Peyer's patch (tissue), 4 donors: Measurements from ENCODE around the gene ME2. TPM values are rescaled to one million over a fixed set of nuclear protein-coding genes. Genes with fewer than 3 reads are reported as not detected.

Experiments used
- DNase-seq, 3 donors: peaks; one replicate each; pipeline ENCODE4 v3.0.0-alpha.2; 2017 to 2019
- H3K27ac ChIP-seq, 4 donors: fragments of 200-600 bp; sonication (generic); one replicate each; pipeline ENCODE4 v1.5.1; 2016 to 2019
- H3K27me3 ChIP-seq, 2 donors: fragments of 200-600 bp; sonication (generic); one replicate each; pipeline ENCODE4 v1.5.1; 2019
- H3K36me3 ChIP-seq, 3 donors: fragments of 200-600 bp; sonication (generic); one replicate each; pipeline ENCODE4 v1.5.1; 2016 to 2019
- H3K4me1 ChIP-seq, 4 donors: fragments of 200-600 bp; sonication (generic); one replicate each; pipeline ENCODE4 v1.5.1; 2016 to 2019
- H3K4me3 ChIP-seq, 4 donors: fragments of 200-600 bp; sonication (generic); 1 replicate in 3 of 4; 2 replicates in 1 of 4; pipeline ENCODE4 v1.5.1; 2016 to 2019; ENCODE audit warnings: mild to moderate bottlenecking in 1 of 4
- H3K9me3 ChIP-seq, 4 donors: fragments of 200-600 bp; sonication (generic); one replicate each; pipeline ENCODE4 v1.5.1; 2016 to 2019; ENCODE audit warnings: mild to moderate bottlenecking in 1 of 4
- POLR2A ChIP-seq, 2 donors: fragments of 450-650 bp; IDR thresholded peaks; one replicate each; pipeline ENCODE4 v1.5.1; 2017; ENCODE audit warnings: antibody characterized with exemption in 2 of 2, mild to moderate bottlenecking in 2 of 2, moderate library complexity in 2 of 2
- total RNA-seq, 4 donors: library from RNA; depleted of rRNA; stranded (reverse); fragments of >200 nt; gene quantifications; one replicate each; pipeline ENCODE4 v1.1.0, GENCODE V29; 2016
- TF ChIP-seq, protein P1 (sequence below), 6 experiments: fragments of 450-650 bp in 4 of 6; fragments of 200-600 bp in 2 of 6; sonication (generic) in 1 of 6; IDR thresholded peaks; one replicate each; pipeline ENCODE4 v1.5.1; 2017 to 2019; ENCODE audit warnings: antibody characterized with exemption in 6 of 6, mild to moderate bottlenecking in 3 of 6, moderate library complexity in 1 of 6

The ME2 gene
- total RNA-seq, 4 donors from 2014 or later = 54.5 to 147 (median 99.1) TPM

DNA sequence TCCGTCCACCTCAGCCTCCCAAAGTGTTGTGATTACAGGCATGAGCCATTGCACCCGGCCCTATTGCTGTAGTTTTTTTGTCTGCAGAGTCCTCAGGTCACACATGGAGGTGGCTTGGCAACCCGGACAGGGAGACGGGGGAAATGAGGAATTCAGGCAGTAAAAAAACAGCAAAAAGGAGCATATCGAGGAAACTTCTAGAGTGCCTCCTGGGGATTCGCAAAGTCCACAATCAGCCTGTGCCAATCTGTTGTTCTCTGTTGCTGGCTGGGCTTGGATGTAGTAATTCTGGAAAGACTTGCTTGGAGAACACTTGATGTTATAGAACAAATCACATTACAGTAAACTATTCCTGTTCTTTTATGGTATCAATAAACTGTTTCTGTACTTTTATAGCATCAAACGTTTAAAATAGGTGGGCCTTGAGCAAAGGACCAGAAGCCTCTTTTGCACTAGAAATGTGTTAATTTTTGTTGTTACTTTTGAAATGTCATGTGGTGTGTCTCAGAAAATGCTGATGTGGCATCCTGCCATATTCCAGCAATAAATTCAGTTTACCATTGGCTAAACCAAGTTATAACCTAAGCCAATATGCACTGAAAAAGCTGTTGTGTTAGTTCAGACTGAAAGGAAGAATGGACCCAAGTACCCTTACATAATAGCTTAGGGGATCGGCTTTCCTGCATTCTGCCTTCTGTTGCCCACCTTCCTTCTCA lies 103.3 kb downstream of the ME2 start:
- TF ChIP-seq, protein P1, sequence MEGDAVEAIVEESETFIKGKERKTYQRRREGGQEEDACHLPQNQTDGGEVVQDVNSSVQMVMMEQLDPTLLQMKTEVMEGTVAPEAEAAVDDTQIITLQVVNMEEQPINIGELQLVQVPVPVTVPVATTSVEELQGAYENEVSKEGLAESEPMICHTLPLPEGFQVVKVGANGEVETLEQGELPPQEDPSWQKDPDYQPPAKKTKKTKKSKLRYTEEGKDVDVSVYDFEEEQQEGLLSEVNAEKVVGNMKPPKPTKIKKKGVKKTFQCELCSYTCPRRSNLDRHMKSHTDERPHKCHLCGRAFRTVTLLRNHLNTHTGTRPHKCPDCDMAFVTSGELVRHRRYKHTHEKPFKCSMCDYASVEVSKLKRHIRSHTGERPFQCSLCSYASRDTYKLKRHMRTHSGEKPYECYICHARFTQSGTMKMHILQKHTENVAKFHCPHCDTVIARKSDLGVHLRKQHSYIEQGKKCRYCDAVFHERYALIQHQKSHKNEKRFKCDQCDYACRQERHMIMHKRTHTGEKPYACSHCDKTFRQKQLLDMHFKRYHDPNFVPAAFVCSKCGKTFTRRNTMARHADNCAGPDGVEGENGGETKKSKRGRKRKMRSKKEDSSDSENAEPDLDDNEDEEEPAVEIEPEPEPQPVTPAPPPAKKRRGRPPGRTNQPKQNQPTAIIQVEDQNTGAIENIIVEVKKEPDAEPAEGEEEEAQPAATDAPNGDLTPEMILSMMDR (IDR thresholded peaks at IDR 0.05) = no peak
- TF ChIP-seq POLR2A (IDR thresholded peaks at IDR 0.05) = no peak
- Histone ChIP-seq H3K4me1 (peaks cover 0 to 9% (median 0%) of the 10 kb centered on the region in 4 donors), H3K4me3 (no peak overlapping the region), H3K36me3 (peaks cover 0 to 33% (median 0%) of the 10 kb centered on the region in 3 donors), H3K27ac (no peak overlapping the region), H3K9me3 (peaks cover 0 to 4% (median 0%) of the 10 kb centered on the region in 4 donors), H3K27me3 (no peaks in the 10 kb centered on the region)
- no peak for DNase-seq

DNA sequence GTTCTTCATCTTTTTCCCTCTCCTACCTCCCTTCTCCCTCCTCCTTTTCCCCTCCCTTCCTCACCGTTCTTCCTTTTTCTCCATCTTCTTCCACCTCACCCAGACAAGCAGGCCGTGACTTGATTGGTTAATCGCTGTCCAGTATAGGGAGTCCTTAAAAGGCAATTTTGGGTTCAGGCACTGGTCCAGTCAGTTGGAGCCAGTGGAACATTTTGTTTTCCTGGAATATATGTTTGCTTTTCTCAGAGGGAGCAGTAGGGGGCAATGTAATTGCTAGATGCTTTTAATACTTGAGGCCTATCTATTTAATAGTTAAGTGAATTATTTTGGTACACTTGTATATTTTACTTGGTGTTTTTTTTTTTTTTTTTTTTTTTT lies 103.9 kb downstream of the ME2 start:
- Histone ChIP-seq H3K36me3 (peaks cover 0 to 28% (median 0%) of the 10 kb centered on the region in 3 donors), H3K4me1 (peaks cover 0 to 9% (median 0%) of the 10 kb centered on the region in 4 donors), H3K27me3 (no peaks in the 10 kb centered on the region), H3K4me3 (no peak overlapping the region), H3K27ac (no peak overlapping the region), H3K9me3 (no peaks in the 10 kb centered on the region)
- no peak for DNase-seq
- TF ChIP-seq POLR2A (IDR thresholded peaks at IDR 0.05) = no peak
- TF ChIP-seq, protein P1 (IDR thresholded peaks at IDR 0.05) = no peak

DNA sequence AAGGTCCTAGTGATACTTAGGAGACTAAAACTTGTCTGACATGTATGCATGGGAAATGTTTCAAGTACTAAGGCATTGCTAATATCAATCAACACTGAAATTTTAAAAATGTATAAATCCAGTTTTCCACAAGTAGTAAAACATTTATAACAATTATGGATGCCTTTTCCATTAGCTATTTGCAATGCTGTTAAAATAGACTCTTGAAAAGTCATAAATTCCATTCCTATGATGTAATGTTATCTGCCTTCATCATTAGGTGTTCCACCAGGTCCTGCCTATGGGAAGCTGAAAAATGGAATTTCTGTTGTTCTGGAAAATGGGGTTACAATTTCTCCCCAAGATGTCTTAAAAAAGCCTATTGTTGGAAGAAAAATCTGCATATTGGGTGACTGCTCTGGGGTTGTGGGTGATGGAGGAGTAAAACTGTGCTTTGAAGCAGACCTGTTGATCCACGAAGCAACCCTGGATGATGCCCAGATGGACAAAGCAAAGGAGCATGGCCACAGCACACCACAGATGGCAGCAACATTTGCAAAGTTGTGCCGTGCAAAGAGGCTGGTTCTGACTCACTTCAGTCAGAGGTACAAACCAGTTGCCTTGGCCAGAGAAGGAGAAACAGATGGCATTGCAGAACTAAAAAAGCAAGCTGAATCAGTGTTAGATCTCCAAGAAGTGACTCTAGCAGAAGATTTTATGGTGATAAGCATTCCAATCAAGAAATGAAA lies 107.6 kb downstream of the ME2 start:
- TF ChIP-seq, protein P1 (IDR thresholded peaks at IDR 0.05) = no peak
- no peak for TF ChIP-seq POLR2A (IDR thresholded peaks at IDR 0.05)
- H3K4me1 ChIP-seq = peaks cover 0 to 9% (median 0%) of the 10 kb centered on the region in 4 donors
- no peak overlapping the region for H3K27ac ChIP-seq
- peaks cover 0 to 9% (median 0%) of the 10 kb centered on the region in 3 donors for H3K36me3 ChIP-seq
- no peaks in the 10 kb centered on the region for H3K9me3 ChIP-seq
- no peak overlapping the region for H3K4me3 ChIP-seq
- H3K27me3 ChIP-seq = no peaks in the 10 kb centered on the region
- no peak for DNase-seq

DNA sequence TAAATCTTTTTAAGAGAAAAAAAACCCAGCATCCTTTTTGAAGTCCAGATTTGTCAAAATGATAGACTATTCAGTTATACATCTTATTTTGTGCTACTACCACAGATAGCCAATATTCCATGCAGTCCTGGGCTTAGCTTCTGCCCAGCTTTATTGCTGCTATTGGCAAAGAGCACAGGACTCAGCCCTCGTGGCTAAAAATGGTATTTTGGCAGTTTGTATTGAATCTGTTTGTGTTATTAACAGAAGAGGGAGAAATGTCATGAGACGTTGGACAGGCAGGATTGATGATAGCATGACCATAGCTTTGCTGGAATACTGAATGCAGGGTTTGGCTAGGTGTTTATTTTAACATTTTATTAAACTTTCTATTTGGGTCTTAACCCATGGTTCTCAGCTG lies 108.3 kb downstream of the ME2 start:
- no peaks in the 10 kb centered on the region for H3K9me3 ChIP-seq
- no peaks in the 10 kb centered on the region for H3K27me3 ChIP-seq
- no peak for DNase-seq
- no peak overlapping the region for H3K27ac ChIP-seq
- no peak overlapping the region for H3K4me3 ChIP-seq
- TF ChIP-seq, protein P1 (IDR thresholded peaks at IDR 0.05) = no peak
- no peak for TF ChIP-seq POLR2A (IDR thresholded peaks at IDR 0.05)
- peaks cover 0 to 9% (median 0%) of the 10 kb centered on the region in 3 donors for H3K36me3 ChIP-seq
- peaks cover 0 to 4% (median 0%) of the 10 kb centered on the region in 4 donors for H3K4me1 ChIP-seq

DNA sequence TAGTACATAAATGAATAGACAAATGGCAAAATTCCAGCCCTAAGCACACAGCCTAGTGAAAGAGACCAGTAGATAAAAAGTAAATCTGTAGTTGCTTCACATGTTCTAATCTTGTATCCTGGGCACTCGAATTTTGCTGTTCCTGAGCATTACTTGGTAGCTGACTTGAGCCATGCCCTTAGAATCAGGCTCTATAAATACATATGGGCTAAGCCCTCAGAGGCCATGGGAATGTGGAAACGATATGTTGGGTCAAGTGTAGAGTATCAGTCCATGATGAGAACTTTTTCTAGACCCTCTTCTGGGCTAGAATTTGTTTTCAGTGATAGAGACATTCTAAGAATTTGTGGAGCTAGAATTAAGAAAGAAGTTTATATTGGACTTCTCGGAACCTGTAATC lies 110.8 kb downstream of the ME2 start:
- Histone ChIP-seq H3K4me3 (no peak overlapping the region), H3K4me1 (no peaks in the 10 kb centered on the region), H3K36me3 (peaks cover 0 to 2% (median 0%) of the 10 kb centered on the region in 3 donors), H3K27me3 (no peaks in the 10 kb centered on the region), H3K9me3 (no peaks in the 10 kb centered on the region), H3K27ac (no peak overlapping the region)
- no peak for DNase-seq
- TF ChIP-seq POLR2A (IDR thresholded peaks at IDR 0.05) = no peak
- TF ChIP-seq, protein P1 (IDR thresholded peaks at IDR 0.05) = no peak
